Measurements from ENCODE around the gene TNP1. TPM values are rescaled to one million over a fixed set of nuclear protein-coding genes. Genes with fewer than 3 reads are reported as not detected.

Gene TNP1
- total and polyA plus RNA-seq, 2 donors (not counting 1 experiment from before 2014, with no cell fraction given): not detected

- H4K20me1 ChIP-seq (ENCODE audit: control insufficient read depth, extremely low read depth, insufficient read depth, low read length): no peaks in the 10 kb centered on the region
- no peak overlapping the region for H2AFZ ChIP-seq (ENCODE audit: low read length)
- no peaks in the 10 kb centered on the region for H3K9me3 ChIP-seq (ENCODE audit: control insufficient read depth, insufficient read depth, low read depth, low read length)
- H3K9ac ChIP-seq (ENCODE audit: insufficient read depth, low read length): no peak overlapping the region
- peaks cover 5% of the 10 kb centered on the region for H3K27me3 ChIP-seq (ENCODE audit: control insufficient read depth, insufficient read depth, low read length)
- no peaks in the 10 kb centered on the region for H3K36me3 ChIP-seq (ENCODE audit: control insufficient read depth, insufficient read depth, low read length)
- no peak overlapping the region for H3K4me3 ChIP-seq (replicated peaks in 1 of 4; ENCODE audit: control extremely low read depth in 1 of 4, insufficient read depth in 1 of 4, low read depth in 3 of 4, low read length in 4 of 4)
- TF ChIP-seq, protein P1, sequence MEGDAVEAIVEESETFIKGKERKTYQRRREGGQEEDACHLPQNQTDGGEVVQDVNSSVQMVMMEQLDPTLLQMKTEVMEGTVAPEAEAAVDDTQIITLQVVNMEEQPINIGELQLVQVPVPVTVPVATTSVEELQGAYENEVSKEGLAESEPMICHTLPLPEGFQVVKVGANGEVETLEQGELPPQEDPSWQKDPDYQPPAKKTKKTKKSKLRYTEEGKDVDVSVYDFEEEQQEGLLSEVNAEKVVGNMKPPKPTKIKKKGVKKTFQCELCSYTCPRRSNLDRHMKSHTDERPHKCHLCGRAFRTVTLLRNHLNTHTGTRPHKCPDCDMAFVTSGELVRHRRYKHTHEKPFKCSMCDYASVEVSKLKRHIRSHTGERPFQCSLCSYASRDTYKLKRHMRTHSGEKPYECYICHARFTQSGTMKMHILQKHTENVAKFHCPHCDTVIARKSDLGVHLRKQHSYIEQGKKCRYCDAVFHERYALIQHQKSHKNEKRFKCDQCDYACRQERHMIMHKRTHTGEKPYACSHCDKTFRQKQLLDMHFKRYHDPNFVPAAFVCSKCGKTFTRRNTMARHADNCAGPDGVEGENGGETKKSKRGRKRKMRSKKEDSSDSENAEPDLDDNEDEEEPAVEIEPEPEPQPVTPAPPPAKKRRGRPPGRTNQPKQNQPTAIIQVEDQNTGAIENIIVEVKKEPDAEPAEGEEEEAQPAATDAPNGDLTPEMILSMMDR (conservative IDR thresholded peaks at IDR 0.05 in 1 of 2, IDR thresholded peaks at IDR 0.05 in 1 of 2; ENCODE audit: low read depth in 1 of 2, low read length in 2 of 2): no peak
- no peak overlapping the region for H3K27ac ChIP-seq (ENCODE audit: insufficient read depth, low read length)
- no peaks in the 10 kb centered on the region for H3K4me1 ChIP-seq (ENCODE audit: control insufficient read depth, extremely low read depth, insufficient read depth, low read length)
- DNase-seq (ENCODE audit: low read depth in 2 of 2): no peak
- no peak overlapping the region for H3K4me2 ChIP-seq (ENCODE audit: extremely low read depth, insufficient read depth, low read length)
- no peaks in the 10 kb centered on the region for H3K79me2 ChIP-seq (ENCODE audit: control insufficient read depth, insufficient read depth, low read length)
Measured at GRCh38 chr2:216819766-216820165, 40.1 kb downstream of the TNP1 start.

- no peak overlapping the region for H2AFZ ChIP-seq (ENCODE audit: low read length)
- H3K79me2 ChIP-seq (ENCODE audit: control insufficient read depth, insufficient read depth, low read length): no peaks in the 10 kb centered on the region
- no peak overlapping the region for H3K4me2 ChIP-seq (ENCODE audit: extremely low read depth, insufficient read depth, low read length)
- H4K20me1 ChIP-seq (ENCODE audit: control insufficient read depth, extremely low read depth, insufficient read depth, low read length): no peaks in the 10 kb centered on the region
- H3K27ac ChIP-seq (ENCODE audit: insufficient read depth, low read length): no peak overlapping the region
- no peak overlapping the region for H3K4me3 ChIP-seq (replicated peaks in 1 of 4; ENCODE audit: control extremely low read depth in 1 of 4, insufficient read depth in 1 of 4, low read depth in 3 of 4, low read length in 4 of 4)
- DNase-seq (ENCODE audit: low read depth in 2 of 2): no peak
- peaks cover 5% of the 10 kb centered on the region for H3K27me3 ChIP-seq (ENCODE audit: control insufficient read depth, insufficient read depth, low read length)
- no peaks in the 10 kb centered on the region for H3K36me3 ChIP-seq (ENCODE audit: control insufficient read depth, insufficient read depth, low read length)
- H3K4me1 ChIP-seq (ENCODE audit: control insufficient read depth, extremely low read depth, insufficient read depth, low read length): no peaks in the 10 kb centered on the region
- TF ChIP-seq EZH2 (IDR thresholded peaks at IDR 0.05; ENCODE audit: low read length, missing control alignments): no peak
- TF ChIP-seq, protein P1 (conservative IDR thresholded peaks at IDR 0.05 in 1 of 2, IDR thresholded peaks at IDR 0.05 in 1 of 2; ENCODE audit: low read depth in 1 of 2, low read length in 2 of 2): no peak
- H3K9me3 ChIP-seq (ENCODE audit: control insufficient read depth, insufficient read depth, low read depth, low read length): no peaks in the 10 kb centered on the region
- H3K9ac ChIP-seq (ENCODE audit: insufficient read depth, low read length): no peak overlapping the region
Measured at GRCh38 chr2:216819055-216819454, 40.8 kb downstream of the TNP1 start.

DNA sequence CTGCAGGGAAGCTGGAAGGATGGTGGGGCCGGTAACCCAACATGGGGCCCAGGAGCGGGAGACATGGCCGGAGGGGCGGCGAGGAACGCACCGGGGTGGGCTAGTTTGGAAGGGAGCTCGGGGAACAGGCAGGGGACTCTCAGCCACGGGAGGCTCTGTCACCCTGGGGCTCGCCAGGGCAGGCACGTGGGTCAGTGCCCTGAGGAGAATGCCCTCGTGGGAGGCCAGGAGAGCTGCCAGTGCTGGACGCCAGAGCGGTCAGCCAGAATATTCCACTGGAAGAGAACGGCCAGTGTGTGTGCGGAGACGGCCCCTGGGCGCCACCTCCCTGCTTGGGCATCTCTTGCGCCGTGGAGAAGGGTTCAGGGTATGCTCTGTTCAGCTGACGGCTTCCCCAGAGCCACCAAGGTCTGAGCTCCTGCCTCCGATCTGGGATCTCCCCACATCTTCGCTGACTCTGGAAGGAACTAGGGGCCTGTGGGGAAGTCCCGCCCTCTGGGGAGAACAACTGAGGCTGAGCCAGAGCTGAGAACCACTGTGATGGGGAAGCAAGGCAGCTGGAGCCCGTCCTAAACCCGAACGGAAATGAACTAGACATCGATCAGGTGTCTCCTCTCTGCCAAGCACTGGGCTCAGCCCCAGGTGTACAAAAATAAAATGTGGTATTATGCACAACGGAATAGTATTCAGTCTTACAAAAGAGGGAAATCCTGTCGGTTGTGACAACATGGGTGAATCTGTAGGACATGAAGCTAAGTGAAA lies 49.3 kb downstream of the TNP1 start:
- Histone ChIP-seq H3K36me3 (ENCODE audit: control insufficient read depth, insufficient read depth, low read length) (no peaks in the 10 kb centered on the region), H3K9ac (ENCODE audit: insufficient read depth, low read length) (no peak overlapping the region), H3K27ac (ENCODE audit: insufficient read depth, low read length) (no peak overlapping the region), H3K4me2 (ENCODE audit: extremely low read depth, insufficient read depth, low read length) (no peak overlapping the region), H3K4me1 (ENCODE audit: control insufficient read depth, extremely low read depth, insufficient read depth, low read length) (no peaks in the 10 kb centered on the region), H4K20me1 (ENCODE audit: control insufficient read depth, extremely low read depth, insufficient read depth, low read length) (no peaks in the 10 kb centered on the region), H3K9me3 (ENCODE audit: control insufficient read depth, insufficient read depth, low read depth, low read length) (no peaks in the 10 kb centered on the region), H3K79me2 (ENCODE audit: control insufficient read depth, insufficient read depth, low read length) (no peaks in the 10 kb centered on the region), H3K4me3 (replicated peaks in 1 of 4; ENCODE audit: control extremely low read depth in 1 of 4, insufficient read depth in 1 of 4, low read depth in 3 of 4, low read length in 4 of 4) (no peak overlapping the region), H3K27me3 (ENCODE audit: control insufficient read depth, insufficient read depth, low read length) (no peaks in the 10 kb centered on the region), H2AFZ (ENCODE audit: low read length) (no peak overlapping the region)
- TF ChIP-seq EZH2 (IDR thresholded peaks at IDR 0.05; ENCODE audit: low read length, missing control alignments): no peak
- TF ChIP-seq, protein P1 (conservative IDR thresholded peaks at IDR 0.05 in 1 of 2, IDR thresholded peaks at IDR 0.05 in 1 of 2; ENCODE audit: low read depth in 1 of 2, low read length in 2 of 2): no peak
- no peak for DNase-seq (ENCODE audit: low read depth in 2 of 2)

Other genes starting within 250 kb of the TNP1 start
- 32.6 and 36.3 TPM in 2 replicates for gene IGFBP2, start 226.6 kb downstream of the TNP1 start, total RNA-seq
- 8.6 and 26.0 TPM in 2 replicates for gene IGFBP2, start 226.6 kb downstream of the TNP1 start, polyA plus RNA-seq
- gene IGFBP5, start 164.5 kb downstream of the TNP1 start, total RNA-seq: 783 and 1,100 TPM in 2 replicates
- gene IGFBP5, start 164.5 kb downstream of the TNP1 start, polyA plus RNA-seq: 712 and 2,607 TPM in 2 replicates

Data from fibroblast of lung (primary cell).